Uterus (tissue), 4 donors: ENCODE measurements around the gene GUCY1A1. TPM values are rescaled to one million over a fixed set of nuclear protein-coding genes. Genes with fewer than 3 reads are reported as not detected.

Experiments used
- DNase-seq, 2 donors: peaks; one replicate each; pipeline ENCODE4 v3.0.0-alpha.2; 2019 to 2020
- H3K27ac ChIP-seq, 2 donors: fragments of 200-600 bp; sonication (generic); 1 replicate in 1 of 2; 2 replicates in 1 of 2; pipeline ENCODE4 v1.5.1; 2016 to 2018
- H3K27me3 ChIP-seq, 2 donors: fragments of 200-600 bp; sonication (generic); one replicate each; pipeline ENCODE4 v1.5.1; 2018 to 2019; ENCODE audit warnings: control low read depth in 1 of 2
- H3K36me3 ChIP-seq, 2 donors: fragments of 200-600 bp; sonication (generic); one replicate each; pipeline ENCODE4 v1.5.1; 2019; ENCODE audit warnings: control low read depth in 1 of 2
- H3K4me1 ChIP-seq, 2 donors: fragments of 200-600 bp; sonication (generic); one replicate each; pipeline ENCODE4 v1.5.1; 2018 to 2019; ENCODE audit warnings: control low read depth in 1 of 2
- H3K4me3 ChIP-seq, 2 donors: fragments of 200-600 bp; sonication (generic); 1 replicate in 1 of 2; 2 replicates in 1 of 2; pipeline ENCODE4 v1.5.1; 2018 to 2019; ENCODE audit warnings: mild to moderate bottlenecking in 1 of 2
- H3K9me3 ChIP-seq, 2 donors: fragments of 200-600 bp; sonication (generic); one replicate each; pipeline ENCODE4 v1.5.1; 2019; ENCODE audit warnings: control low read depth in 1 of 2
- POLR2A ChIP-seq, 2 donors: fragments of 450-650 bp; IDR thresholded peaks; one replicate each; pipeline ENCODE4 v1.6.1; 2016; ENCODE audit warnings: antibody characterized with exemption in 2 of 2, mild to moderate bottlenecking in 1 of 2, moderate library complexity in 1 of 2
- intact Hi-C: fragments of 100-400 bp; cut with DNase I; formaldehyde crosslinking; loops from one replicate; pipeline ENCODE4 v1.15.1; 2023; ENCODE audit warnings: low total_unique reads
- total RNA-seq, 4 donors: library from RNA; depleted of rRNA in 3 of 4; stranded (reverse); fragments of >200 nt in 3 of 4; gene quantifications; one replicate each; pipeline versions ENCODE4 v1.1.0 to v1.2.4, GENCODE V29; 2014 to 2023
- TF ChIP-seq, protein P1 (sequence below), 4 experiments: fragments of 200-600 bp in 2 of 4; fragments of 450-650 bp in 2 of 4; sonication (generic) in 2 of 4; IDR thresholded peaks; one replicate each; pipeline ENCODE4 v1.5.1; 2016 to 2019; ENCODE audit warnings: antibody characterized with exemption in 4 of 4, mild to moderate bottlenecking in 2 of 4, moderate library complexity in 1 of 4
- donor health status: DM: yes; HTN: yes; CAD: no.

The GUCY1A1 gene
- total RNA-seq, 4 donors from 2014 or later = 23.8 to 160 (median 42.8) TPM

DNA sequence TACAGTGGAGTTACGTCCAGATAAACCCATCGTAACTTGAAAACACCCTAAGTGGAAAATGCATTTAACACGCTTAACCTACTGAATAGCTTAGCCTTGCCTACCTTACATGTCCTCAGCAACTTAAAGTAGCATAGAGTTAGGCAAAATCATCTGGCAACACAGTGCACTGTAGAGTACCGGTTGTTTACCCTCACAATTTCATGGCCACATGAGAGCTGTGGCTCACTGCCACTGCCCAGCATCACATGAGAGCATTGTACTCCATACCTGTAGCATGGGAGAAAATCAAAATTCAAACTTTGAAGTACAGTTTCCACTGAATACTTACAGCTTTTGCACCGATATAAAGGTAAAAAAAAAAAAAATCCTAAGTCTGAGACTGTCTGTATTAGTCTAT, 40.6 kb downstream of the GUCY1A1 start:
- no peak for DNase-seq
- intact Hi-C loops = no loop called here
- H3K36me3 ChIP-seq = no peaks in the 10 kb centered on the region
- no peak overlapping the region for H3K4me3 ChIP-seq
- H3K27me3 ChIP-seq = no peaks in the 10 kb centered on the region
- no peaks in the 10 kb centered on the region for H3K9me3 ChIP-seq
- H3K27ac ChIP-seq = no peak overlapping the region
- TF ChIP-seq, protein P1, sequence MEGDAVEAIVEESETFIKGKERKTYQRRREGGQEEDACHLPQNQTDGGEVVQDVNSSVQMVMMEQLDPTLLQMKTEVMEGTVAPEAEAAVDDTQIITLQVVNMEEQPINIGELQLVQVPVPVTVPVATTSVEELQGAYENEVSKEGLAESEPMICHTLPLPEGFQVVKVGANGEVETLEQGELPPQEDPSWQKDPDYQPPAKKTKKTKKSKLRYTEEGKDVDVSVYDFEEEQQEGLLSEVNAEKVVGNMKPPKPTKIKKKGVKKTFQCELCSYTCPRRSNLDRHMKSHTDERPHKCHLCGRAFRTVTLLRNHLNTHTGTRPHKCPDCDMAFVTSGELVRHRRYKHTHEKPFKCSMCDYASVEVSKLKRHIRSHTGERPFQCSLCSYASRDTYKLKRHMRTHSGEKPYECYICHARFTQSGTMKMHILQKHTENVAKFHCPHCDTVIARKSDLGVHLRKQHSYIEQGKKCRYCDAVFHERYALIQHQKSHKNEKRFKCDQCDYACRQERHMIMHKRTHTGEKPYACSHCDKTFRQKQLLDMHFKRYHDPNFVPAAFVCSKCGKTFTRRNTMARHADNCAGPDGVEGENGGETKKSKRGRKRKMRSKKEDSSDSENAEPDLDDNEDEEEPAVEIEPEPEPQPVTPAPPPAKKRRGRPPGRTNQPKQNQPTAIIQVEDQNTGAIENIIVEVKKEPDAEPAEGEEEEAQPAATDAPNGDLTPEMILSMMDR (IDR thresholded peaks at IDR 0.05) = no peak
- TF ChIP-seq POLR2A (IDR thresholded peaks at IDR 0.05) = no peak
- H3K4me1 ChIP-seq = no peaks in the 10 kb centered on the region

DNA sequence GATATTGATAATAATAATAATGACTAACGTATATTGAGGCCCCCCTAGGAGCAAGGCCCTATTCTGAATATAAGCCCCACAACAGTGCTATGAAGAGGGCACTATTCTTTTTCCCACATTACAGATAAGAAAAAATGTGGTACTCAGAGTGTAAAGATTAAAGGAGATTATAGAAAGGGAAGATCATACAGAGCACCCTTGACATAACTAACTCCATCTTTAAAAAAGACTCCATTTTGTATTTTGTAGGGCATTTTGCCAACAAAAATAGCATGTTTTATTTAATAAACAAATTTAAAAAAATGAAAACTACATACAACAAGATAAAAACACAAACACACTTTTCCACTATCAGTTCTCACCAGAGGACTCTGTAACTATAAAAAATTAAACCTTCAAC, 42.1 kb downstream of the GUCY1A1 start:
- TF ChIP-seq, protein P1 (IDR thresholded peaks at IDR 0.05) = no peak
- no peak for TF ChIP-seq POLR2A (IDR thresholded peaks at IDR 0.05)
- H3K4me3 ChIP-seq = no peak overlapping the region
- DNase-seq = no peak
- intact Hi-C loops = no loop called here
- H3K27ac ChIP-seq = no peak overlapping the region
- H3K4me1 ChIP-seq = no peaks in the 10 kb centered on the region
- H3K27me3 ChIP-seq = no peaks in the 10 kb centered on the region
- H3K36me3 ChIP-seq = no peaks in the 10 kb centered on the region
- H3K9me3 ChIP-seq = no peaks in the 10 kb centered on the region

- TF ChIP-seq, protein P1 (IDR thresholded peaks at IDR 0.05) = no peak
- no peak for TF ChIP-seq POLR2A (IDR thresholded peaks at IDR 0.05)
- intact Hi-C loops = no loop called here
- Histone ChIP-seq H3K27me3 (no peaks in the 10 kb centered on the region), H3K4me1 (no peaks in the 10 kb centered on the region), H3K9me3 (no peaks in the 10 kb centered on the region), H3K36me3 (no peaks in the 10 kb centered on the region), H3K27ac (no peak overlapping the region), H3K4me3 (no peak overlapping the region)
- no peak for DNase-seq
Measured at GRCh38 chr4:155709918-155710317, 43.3 kb downstream of the GUCY1A1 start.

- intact Hi-C loops = no loop called here
- H3K9me3 ChIP-seq = no peaks in the 10 kb centered on the region
- DNase-seq = no peak
- no peak overlapping the region for H3K27ac ChIP-seq
- no peak overlapping the region for H3K4me3 ChIP-seq
- H3K36me3 ChIP-seq = no peaks in the 10 kb centered on the region
- TF ChIP-seq POLR2A (IDR thresholded peaks at IDR 0.05) = no peak
- TF ChIP-seq, protein P1 (IDR thresholded peaks at IDR 0.05) = no peak
- no peaks in the 10 kb centered on the region for H3K4me1 ChIP-seq
- H3K27me3 ChIP-seq = no peaks in the 10 kb centered on the region
Measured at GRCh38 chr4:155711556-155711955, 44.9 kb downstream of the GUCY1A1 start.

- no peaks in the 10 kb centered on the region for H3K9me3 ChIP-seq
- TF ChIP-seq POLR2A (IDR thresholded peaks at IDR 0.05) = no peak
- TF ChIP-seq, protein P1 (IDR thresholded peaks at IDR 0.05) = no peak
- H3K36me3 ChIP-seq = no peaks in the 10 kb centered on the region
- intact Hi-C loops = no loop called here
- H3K27me3 ChIP-seq = no peaks in the 10 kb centered on the region
- no peak for DNase-seq
- no peaks in the 10 kb centered on the region for H3K4me1 ChIP-seq
- H3K27ac ChIP-seq = no peak overlapping the region
- H3K4me3 ChIP-seq = no peak overlapping the region
Measured at GRCh38 chr4:155712846-155713245, 46.2 kb downstream of the GUCY1A1 start.
